Raji (cell line): ENCODE results near the gene ATP8B4.

Source experiments
- POLR2A ChIP-seq: IDR thresholded peaks from 2 replicates; pipeline ENCODE4 v1.6.1; 2011; ENCODE audit warnings: low read depth, low read length, control low read depth; ENCODE audit not compliant: insufficient read depth

The ATP8B4 gene

DNA sequence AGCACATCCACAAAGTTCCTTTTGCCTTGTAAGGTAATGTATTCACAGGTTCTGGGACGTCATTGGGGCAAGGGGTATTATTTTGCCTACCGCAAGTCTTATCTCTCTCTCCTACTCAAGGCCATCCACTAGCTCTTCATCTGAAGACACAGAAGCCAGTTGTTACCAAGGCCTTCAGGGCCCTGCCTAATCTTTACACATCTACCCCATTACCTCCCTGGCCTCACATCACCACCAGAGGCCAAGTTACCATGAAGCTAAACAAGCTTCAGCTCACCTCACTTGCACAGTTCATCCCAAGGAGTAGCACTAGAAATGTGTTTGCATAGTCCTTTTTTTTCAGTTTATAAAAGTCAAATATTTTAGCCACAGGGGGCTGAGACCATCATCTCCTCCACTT, 34.1 kb downstream of the ATP8B4 start:
- no peak for TF ChIP-seq POLR2A

DNA sequence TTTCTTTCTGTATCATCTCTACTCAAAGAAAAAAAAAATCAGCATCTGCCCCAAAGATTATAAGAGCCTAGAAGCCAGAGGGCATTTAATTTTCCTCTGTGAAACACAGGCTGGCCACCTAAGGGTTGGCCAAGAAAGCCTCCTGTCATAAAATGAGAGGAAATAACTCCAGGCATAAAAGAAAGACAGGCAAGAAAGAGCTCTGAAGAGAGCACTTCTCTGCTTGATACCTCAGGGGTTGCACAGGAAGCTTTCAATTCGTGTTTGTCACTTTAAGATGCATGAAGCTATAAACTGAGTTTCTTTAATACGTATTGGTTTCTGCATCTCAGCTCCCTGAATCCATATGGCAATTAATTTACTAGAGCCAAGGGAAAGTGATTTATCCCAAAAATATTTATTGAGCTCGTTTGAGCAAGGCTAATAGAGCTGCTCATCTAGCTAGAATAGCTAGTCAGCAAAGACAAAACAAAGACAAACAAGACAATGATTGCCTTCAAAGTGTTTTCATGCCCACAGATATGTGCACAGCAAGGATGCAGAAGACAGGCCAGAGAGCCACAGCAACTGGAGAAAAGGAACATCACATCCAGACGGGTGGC, 35.5 kb downstream of the ATP8B4 start:
- TF ChIP-seq POLR2A = no peak

DNA sequence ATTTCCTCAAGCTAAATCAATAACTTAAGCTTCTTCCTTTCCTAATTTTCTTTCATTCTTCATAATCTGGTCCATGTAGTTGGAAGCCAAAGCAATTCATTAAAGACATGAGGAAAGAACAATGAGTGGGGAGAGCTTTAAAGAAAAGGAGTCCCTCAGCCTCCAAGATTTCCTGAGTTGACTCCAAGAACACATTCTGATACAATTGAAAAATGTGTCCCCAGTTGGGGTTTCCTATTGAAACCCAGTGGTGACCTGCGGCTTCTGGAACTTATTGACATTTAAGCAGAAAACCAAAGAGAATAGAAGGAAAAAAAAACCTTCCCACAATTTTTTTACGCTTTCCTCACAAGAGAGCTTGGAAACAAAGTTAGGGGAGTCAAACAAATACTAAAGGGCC, 37.0 kb downstream of the ATP8B4 start:
- TF ChIP-seq POLR2A = no peak

DNA sequence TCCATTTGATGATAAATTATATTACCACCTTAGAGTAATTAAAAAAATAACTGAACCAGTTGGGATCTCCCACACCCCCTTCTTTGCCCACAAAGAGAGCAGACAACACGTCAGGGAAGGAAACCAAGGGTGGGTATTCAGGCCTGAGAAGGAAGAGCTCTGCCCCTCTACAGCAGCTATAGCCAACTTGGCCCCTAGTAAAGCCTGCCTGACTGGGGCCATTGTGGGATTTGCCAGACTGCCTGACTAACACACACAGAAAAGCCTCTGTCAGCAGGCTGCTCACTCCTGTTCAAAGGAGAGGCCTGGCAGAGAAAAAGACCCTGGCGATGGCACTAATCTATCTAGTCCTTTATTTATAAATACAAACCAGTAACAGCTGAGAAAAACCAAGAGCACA, 41.4 kb downstream of the ATP8B4 start:
- no peak for TF ChIP-seq POLR2A

DNA sequence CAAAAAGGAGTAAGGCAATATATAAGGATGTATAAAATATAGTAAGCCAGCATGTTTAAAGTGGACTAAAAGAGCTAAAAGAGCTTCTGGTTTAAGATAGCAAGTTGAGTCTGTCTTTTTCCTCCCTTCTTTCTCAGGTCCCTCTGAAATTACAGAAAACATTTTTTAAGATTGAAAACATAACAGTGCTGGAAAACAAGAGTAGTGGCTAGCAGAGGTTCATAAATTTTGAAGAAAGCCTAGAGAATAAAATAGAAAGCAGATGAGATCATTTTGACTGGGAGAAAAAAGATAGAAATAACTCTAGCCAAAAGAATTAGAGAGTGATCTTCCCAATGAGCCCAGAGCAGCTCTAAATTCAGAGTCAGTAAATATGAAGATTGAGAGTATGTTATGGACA, 41.9 kb downstream of the ATP8B4 start:
- no peak for TF ChIP-seq POLR2A

DNA sequence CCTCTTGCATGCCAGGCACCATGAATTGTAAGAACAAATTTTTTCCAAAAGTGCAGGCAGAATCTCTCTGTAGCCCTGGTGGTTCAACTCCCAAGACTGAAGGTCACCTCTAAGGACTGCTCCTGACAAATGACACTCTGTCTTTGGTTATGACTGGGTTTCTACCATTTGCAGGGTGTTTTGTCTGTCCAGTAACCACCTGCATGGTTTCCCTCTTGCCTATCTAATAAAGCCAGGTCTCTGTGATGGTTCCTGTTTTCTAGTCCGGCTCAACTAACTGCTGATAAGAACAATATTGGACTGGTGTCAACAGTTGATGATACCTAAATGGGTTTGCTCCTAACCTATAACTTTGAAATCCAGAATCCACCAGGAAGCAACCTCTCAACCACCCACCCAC, 43.7 kb downstream of the ATP8B4 start:
- TF ChIP-seq POLR2A = no peak

DNA sequence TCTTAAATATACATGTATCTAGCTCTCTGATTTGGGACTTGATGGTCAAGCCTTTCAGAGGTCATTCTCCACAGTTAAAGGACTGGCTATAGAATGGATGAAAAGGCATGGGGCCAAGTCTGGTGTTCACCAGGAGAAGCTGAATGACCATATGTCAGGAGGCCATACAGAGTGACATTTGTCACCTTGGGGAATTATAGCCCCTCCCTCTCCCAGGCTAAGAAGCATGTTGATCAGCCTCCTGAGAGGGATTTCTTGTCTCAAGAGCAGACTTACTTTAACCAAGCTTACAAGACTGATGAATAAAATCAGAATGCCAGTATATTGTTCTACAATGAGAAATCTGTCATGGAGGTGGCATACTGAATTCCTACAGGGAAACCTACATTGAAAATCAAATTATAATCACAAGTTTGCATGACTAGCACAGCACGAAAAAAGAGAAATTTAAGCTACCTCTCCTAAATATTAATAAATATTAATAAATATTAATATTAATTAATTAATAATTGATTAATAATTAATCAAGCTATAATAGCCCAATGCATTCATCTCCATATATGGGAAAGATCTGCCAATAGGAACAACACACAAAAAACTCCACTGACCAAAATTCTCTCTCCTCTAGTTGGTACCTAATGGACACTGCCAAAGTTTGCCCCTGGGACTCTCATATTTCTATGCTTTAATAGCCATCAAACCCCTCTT, 47.3 kb downstream of the ATP8B4 start:
- TF ChIP-seq POLR2A = no peak

DNA sequence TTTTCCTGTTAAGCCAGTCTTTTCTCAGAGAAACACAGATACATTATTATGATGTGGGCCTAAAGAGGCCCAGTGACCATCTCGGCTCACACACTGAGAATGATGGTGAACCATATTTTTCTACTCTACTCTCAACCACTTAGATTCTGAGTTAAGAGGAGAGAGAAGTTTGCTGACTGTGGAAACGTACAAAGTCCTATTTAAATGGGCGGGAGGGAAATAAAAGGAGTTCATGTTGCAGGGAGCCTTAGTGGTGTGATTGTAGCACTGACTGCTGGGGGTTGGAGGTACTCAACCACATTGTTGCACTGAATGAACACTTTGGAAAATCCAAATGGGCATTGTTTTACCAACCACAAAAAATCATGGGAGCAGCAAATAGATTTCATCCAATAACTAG, 51.0 kb downstream of the ATP8B4 start:
- TF ChIP-seq POLR2A = no peak

DNA sequence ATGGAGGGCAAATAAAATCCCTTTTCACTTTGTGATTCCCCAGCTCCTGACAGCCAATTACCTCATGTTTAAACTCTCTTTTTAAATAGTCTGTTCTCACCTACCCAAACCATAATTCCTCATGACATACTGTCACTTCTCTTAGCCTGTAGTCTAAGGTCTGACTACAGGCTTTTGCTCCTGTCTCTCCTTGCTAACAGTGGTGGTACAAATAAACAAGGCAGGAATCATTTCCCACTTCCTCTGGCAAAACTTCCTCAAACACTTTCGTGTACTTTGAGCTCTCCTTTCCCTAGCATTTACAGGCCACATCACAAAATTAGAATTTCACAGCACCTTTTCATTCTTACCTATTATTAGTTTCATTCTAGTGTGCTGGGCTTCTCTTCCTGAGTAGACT, 51.8 kb downstream of the ATP8B4 start:
- no peak for TF ChIP-seq POLR2A

DNA sequence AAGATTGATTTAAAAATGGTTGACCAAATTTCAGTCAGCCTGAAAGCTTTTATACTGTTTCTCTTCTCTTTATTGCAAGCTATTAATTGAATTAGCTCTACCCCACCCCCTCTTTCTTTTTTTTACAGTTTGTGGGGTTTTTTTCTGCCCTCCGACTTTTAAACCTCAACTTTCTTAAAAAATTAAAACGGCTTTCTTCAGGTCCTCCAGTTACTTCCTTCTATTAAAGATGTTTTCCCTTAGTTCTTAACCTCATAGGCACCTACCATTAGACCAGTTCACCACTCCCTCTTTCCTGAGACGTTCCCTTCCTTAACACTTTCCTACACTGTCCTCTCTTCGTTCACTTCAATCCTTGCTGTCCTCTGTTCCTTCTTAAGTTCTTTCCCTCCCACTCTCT, 52.4 kb downstream of the ATP8B4 start:
- no peak for TF ChIP-seq POLR2A

DNA sequence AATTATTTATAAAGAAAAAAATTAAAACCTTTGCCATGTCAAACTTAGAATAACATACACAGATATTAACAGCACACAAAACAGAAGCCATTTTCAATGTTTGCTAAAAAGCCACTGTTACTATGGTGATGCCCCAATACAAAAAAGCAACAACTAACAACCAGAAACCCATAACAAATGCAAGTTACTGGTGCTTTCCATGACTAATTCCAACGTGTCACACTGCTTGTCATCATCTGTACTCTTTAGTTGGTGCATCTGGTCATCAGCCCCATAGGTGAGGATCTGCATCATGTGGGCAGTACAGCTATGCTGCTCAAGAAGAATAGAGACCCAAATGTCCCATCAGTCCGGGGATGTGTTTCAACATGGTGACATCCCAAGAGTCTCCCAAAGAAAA, 52.8 kb downstream of the ATP8B4 start:
- TF ChIP-seq POLR2A = no peak

DNA sequence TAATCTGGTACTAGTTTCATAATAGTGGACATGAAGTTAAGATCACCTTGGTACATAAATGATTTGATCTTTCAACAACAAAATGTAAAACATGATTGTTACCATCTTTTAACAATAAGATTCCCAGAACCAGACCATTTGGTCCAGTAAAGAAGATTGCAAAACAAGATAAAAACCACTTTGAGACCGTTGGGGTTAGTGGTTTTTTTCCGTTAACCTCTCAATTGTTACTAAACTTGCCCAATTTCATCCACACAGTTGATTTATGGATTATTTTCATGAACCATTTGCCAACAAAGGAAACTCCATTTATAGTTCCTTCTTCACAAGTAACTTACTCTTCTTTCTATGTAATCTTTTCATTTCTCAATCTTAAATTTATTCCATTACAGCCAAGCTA, 53.8 kb downstream of the ATP8B4 start:
- no peak for TF ChIP-seq POLR2A

DNA sequence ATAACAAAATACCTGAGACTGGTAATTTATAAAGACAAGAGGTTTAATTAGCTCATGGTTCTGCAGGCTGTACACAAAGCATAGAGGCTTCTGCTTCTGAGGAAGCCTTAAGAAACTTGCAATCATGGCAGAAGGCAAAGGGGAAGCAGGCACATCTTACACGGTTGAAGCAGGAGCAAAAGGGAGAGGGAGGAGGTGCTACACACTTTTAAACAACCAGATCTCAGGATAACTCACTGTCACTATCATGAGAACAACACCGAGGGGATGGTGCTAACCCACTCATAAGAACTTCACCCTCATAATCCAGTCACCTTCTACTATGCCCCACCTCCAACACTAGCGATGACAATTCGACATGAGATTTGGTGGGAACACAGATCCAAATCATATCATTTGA, 54.4 kb downstream of the ATP8B4 start:
- no peak for TF ChIP-seq POLR2A

DNA sequence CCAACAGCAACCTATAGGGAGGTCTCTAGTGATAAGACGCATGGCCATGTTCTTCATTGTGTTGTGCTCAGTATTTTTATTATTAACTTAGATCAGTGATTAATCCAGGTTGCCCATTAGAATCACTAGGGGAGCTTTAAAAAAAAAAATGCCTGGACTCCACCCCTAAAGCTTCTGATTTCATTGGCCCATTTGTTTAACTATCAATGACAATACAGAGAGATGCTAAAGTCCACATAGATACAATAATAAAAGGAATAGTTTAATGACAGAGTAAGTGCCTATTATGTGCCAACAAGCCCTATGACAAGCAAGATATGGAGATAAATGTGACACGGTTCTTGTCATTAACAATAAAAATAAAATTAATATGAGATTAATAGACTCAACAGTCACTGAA, 55.8 kb downstream of the ATP8B4 start:
- TF ChIP-seq POLR2A = no peak

DNA sequence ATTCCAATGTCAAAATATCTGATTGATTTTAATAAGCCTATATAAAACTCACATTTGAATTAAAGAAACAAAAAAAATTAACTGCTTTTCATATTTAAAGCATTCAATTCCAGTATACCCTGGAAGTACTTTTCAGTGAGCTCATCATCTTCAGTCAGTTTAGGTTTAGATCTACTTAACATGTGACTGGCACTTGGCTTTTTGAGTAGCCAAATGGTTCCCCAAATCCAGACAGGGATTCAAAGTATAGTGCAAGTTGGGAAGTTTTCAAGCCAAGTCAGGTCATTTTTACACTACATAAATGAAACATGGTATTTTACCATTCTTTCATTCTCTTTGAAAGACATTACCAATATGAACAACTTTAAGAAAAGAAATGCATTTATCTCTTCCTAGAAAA, 57.5 kb downstream of the ATP8B4 start:
- TF ChIP-seq POLR2A = no peak

DNA sequence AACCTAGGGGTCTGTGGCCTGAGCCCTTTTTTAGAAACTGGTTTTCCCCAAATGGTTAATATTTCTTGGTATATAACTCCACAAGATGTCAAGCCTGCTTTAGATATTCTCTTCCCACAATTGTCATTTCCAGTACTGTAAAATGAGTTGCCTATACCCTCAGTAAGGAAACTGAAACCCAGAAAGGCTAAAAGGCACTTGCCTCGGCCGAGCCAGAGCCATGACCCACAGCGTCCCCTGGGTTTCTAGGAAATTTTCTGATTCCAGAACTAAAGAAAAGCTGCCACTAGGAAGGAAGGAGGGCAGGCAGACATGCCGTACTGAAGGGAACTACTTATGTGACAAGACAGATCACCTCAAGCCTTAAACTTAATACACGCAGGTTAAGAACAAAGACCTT, 59.1 kb downstream of the ATP8B4 start:
- no peak for TF ChIP-seq POLR2A

DNA sequence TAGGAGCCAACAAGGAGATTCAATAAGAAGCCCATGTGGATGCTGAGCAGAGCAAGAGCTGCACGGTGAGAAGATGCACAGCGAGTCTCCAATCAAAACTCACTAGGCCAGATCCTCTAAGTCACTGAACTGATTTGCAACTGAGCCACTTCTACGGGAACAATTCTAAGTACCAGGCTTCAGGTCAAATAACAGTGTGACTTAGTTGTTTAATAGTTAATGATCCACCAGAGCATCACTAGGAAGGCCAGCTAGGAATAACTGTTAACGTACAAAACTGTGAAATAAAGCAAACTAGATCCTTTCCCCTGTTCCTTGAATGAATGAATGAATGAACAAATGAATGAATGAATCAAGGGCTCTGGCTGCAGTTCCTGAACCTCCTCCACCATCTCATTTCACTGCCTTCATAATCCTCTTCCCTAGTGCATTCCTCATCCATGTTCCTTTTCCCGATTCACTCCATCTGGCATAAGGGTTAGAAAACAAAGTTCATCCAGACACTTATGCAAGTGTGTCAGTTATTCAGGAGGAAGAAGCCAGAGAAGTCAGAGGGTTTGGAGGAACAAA, 59.7 kb downstream of the ATP8B4 start:
- no peak for TF ChIP-seq POLR2A
